GM18520 (cell line): ENCODE data around the gene FAM3B.
"Not testable (repeated sequence)": the region's sequence is repeated elsewhere in the genome, so short reads cannot be mapped to it uniquely, and the experiment has no call there.

Source experiments
- ATAC-seq: cut with Tn5 transposase; IDR thresholded peaks from one replicate; pipeline ENCODE4 v1.9.1; 2021; ENCODE audit not compliant: unreplicated experiment

Gene FAM3B, protein sequence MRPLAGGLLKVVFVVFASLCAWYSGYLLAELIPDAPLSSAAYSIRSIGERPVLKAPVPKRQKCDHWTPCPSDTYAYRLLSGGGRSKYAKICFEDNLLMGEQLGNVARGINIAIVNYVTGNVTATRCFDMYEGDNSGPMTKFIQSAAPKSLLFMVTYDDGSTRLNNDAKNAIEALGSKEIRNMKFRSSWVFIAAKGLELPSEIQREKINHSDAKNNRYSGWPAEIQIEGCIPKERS

DNA sequence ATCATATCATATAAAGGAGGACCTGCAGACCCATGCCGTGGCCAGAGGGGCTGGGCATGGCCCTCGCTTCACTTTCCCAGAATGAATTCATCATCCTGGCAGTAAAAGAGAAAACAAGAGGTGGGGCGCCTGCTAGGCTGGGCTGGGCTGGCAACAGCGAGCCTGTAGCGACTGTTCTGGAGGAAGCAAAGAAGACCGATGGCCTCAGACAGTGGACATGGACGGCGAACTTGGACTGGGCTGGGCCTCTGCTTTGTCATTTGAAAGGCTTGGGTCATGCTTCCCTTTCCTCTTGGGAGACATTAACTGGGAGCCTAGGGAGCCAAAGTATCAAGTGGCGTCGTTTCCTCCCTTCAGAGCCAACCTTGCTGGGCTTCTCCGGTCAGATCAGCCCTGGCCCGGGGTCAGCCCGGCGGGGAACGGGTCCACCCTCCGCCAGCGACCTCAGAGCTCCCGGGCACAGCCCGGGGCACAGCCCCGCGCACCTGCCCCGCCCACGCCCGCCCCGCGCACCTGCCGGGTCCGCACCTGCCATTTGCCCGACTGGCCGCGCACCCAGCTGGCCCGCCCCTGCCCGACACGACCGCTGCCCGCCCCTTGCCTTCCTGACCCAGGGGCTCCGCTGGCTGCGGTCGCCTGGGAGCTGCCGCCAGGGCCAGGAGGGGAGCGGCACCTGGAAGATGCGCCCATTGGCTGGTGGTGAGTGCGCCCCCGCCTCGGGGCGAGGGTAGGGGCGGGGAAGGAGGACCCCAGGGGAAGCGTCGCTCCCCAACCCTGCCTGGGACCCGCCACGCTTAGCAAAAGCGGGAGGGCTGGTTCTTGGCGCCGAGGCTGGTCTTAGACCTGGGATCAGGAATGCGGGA lies at the start of gene FAM3B:
Gene FAM3B (plus strand): TSS at position 602 of the 863 bp plus-strand sequence. CDS start 79 bp downstream, at position 681.
- ATAC-seq = no peak

DNA sequence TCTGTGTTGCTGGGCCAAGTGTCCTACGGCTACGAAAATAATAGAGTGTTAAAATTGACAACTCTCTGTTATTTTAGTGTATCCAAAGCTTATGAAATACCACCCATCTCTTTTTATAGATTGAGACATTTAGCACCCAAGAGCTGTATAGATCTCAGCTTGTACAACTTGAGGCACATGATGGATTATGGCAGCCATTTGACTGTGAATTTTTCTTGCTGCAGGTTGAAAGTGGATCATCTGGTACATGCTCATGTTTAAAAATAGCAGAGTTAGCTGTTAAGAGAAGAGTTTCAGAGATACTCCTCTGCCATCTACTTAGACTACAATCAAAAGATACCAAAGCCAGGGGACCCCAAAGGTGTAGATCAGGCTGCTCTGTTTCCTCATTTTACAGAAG lies 49.3 kb upstream of the FAM3B start:
- ATAC-seq = no peak

GRCh38 chr21:41269535-41269934 lies 47.1 kb upstream of the FAM3B start:
- no peak for ATAC-seq

- ATAC-seq = no peak
Observed at GRCh38 chr21:41277196-41277595, 39.4 kb upstream of the FAM3B start.

DNA sequence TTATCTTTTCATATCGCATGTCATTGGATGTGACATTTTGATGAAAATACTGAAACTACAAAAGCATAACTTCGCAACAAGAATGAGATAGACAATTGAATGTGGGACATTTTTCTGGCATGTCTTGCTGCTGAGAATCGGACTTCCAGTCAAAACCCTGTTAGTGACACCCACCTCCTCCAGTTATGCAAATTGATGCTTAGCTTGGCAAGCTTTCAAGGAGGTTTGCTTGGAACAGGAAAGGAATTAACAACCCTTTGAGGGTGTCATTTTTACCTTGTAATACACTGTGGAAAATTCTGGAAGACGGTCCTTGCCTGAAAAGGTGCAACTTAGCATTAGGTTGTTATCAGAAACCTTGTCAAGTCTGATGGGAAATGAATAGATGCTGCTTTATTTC lies 38.8 kb upstream of the FAM3B start:
- ATAC-seq = no peak

GRCh38 chr21:41280115-41280919 lies 36.3 kb upstream of the FAM3B start:
- ATAC-seq = no peak

DNA sequence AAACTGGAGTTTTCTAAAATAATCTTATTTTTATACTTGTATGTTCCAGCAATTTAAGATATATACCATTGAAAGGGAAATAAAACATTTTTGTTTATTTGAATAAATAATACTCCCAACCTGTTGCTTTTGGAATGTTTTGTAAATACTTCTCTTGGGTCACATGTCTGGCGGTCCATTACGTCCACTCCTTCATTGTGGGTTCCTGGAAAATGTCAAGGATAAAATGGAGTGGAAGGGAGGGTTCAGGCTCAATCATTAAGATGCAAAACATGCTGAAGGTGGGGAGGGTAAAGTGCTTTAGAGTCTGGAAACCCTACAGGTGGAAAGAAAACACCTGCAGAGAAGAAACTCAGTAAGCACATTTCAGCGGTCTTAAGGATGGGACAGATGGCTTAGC lies 34.2 kb upstream of the FAM3B start:
- ATAC-seq = no peak

DNA sequence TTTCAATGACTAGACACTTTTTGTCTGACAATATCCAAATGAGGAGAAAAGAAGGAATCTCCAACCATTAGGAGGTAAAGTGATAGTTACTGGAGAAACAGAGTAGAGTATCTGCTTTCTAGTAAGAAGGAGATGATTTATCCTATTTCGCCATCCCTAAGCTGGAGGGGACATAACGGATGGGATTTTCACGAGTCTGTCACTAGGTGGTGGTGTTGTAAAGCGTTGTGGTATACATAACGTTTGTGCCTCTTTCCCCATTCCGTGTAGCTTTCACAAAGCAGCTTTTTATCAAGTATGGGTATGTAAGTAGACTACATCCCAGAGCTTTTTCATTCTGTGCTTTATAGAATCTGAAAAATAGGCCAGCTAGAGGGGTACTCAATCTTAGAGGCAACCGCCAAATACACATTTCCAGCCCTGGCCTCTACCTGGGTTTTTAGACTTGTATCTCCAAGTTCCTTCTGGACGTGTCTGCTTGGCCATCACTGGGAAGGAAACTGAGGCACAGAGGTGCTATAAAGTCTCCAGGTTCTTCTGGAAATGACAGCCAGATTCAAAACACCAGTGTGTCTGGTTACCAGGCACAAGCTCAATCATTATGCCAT lies 33.3 kb upstream of the FAM3B start:
- no peak for ATAC-seq

DNA sequence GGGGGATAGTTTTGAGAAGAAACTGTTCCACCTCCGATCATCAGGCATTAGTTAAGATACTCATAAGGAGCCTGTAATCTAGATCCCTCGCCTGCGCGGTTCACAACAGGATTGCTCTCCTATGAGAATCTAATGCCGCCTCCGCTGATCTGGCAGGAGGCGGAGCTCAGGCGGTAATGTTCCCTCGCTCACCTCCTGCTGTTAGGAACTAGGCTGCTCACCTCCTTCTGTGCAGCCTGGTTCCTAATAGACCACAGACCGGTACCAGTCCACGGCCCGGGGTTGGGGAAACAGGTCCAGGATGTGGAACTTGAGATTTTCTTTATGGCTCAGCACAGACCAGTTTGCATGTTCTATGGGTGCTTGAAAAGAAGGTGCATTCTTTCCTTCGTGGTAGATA lies 27.2 kb upstream of the FAM3B start:
- no peak for ATAC-seq

DNA sequence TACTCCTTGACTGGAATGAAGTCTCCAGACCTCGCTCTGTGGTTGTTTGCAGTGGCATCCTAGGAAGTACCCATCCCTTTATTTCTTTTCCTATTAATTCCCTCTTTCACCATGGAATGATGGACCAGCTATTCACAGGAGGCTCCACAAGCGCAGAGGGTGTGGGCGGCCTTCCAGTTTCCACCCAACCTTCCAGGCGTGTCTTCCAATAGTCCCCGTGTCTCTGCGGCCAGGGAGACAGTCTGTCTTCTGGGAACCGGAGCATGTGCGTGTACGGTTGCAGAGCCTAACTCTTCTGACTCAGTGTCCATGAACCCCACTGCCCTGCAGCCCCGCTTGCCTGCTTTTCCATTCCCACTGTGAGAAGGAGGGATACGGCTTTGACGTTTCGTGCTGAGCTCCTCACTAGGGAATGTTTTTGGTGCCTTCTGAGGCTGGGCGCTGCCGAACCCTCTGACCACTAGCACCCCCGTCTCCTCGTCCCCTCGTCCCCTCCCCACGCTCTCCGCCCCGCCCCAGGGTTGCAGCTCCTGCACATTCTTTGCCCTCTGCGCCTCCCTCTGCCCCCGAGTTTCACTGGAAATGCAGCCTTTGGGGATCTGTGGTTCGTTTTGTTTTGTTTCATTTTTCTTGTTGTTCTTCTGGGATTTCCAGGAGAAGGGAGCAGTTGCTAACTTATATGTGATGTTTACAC lies 26.3 kb upstream of the FAM3B start:
- no peak for ATAC-seq

DNA sequence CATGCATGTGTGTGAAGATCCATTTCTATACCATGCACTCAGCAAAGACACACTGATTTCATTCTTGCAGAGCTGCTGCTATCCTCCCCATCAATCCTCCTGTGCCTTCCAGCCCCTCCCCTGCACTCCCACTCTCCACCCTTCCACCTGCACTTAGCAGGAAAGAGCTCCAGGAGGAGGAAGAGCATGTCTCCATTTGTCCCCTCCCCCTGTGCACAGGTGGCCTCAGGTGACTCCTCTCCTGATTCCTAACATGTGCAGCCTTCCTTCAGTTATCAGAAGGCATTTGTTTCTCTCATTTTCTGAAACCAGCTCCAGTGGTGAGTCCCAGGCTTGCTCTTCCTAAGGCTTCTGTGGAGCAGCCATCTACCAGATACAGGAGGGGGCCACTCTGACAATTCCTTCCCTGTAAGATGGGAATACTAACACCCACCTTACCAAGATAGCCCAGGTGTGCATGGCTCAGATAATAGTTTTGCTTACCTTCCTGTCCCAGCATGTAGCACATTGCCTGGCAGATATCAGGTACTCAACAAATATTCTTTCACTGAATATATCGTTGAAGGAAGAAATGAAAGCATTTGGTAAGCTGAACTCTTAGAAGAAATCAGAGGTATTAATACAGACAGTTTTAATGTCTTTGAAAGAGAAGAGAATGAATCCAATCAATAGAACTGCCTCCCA lies 21.9 kb upstream of the FAM3B start:
- ATAC-seq = no peak

DNA sequence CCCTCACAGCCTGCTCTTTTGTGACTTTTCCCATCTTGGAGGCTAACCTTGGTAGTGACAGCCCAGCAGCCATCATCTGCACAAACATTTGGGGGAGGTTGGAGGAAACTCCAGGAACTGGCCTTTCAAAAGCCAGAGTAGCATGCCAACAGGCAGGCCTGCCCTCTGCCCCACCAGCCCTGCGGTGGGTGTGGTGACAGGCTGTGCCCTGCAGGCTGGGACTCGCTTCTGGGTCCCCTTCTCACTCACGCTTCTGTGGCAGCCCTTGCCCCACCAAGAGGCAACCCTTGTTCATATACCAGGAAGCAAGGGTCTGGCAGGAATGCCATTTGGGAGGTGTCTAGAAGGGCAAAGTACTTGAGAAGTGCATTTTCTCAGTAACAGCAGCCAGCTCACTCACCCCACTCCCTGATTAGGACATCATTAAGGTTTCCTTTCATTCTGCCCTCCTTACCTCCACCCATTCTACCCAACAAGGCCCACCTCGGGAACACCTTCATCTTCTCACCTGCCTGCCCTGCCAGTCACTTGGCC lies 20.8 kb upstream of the FAM3B start:
- no peak for ATAC-seq

DNA sequence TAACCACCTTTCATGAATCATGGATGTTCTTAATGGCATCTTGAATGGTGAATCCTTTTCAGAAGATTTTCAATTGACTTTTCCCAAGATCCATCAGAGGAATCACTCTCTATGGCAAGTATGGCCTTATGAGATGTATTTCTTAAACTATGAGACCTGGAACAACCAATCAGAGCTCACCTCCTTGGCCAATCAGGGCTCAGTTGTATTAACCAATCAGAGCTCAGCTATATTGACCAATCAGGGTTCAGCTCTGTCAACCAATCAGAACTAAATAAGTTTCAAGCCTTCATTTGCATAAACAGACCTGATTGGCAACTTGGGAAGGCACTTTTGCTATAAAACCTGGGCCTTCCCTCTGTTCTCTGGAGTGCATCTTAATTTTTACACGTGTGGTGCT lies 13.6 kb upstream of the FAM3B start:
- ATAC-seq = no peak

GRCh38 chr21:41304068-41304720 lies 12.4 kb upstream of the FAM3B start:
- no peak for ATAC-seq

- no peak for ATAC-seq
Observed at GRCh38 chr21:41307219-41307618, 9.4 kb upstream of the FAM3B start.

DNA sequence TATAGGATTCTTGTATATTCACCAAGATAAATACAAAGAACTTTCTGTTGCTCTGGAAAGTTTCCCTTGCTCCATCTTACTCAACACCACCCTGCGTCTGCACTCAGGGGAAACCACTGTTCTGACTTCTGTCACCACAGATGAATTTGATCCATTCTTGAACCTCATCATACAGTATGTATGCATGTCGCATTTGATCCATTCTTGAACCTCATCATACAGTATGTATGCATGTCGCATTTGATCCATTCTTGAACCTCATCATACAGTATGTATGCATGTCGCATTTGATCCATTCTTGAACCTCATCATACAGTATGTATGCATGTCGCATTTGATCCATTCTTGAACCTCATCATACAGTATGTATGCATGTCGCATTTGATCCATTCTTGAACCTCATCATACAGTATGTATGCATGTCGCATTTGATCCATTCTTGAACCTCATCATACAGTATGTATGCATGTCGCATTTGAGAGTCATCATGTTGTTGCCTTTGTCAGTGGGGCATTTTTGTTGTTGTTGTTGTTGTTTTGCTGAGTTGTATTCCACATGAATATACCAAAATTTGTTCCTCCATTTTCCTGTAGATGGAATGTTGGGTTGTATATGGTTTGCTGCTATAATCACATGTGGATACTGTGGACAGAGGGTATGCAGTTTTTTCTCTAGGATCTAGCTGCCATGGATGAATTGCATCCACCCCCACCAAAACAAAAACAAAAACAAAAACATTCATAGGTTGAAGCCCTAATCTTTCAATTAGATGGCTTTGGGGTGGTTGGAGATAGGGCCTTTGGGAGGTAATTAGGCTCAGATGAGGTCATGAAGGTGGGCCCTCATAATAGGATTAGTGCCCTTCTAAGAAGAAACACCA lies 3.1 kb upstream of the FAM3B start:
- not testable (repeated sequence) for ATAC-seq

DNA sequence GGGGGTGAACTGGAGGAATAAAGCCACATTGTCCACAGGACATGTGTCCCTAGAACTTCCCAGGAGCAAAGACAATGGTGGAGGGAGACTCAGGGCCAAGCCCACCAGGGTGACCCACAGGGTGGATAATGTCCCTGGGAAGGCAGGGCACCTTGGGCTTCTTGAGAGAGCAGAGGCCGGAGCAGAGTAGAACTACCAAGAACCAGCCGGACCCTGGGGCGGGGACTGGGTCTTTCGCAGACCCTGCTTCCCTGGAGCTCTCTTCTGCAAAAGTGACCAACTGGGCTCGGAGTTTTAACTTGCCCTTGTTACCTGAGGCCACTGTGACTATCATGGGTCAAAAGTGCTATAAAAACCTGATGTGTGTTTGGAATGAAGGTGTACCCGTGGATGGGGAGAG lies 875 bp upstream of the FAM3B start:
- ATAC-seq = no peak

DNA sequence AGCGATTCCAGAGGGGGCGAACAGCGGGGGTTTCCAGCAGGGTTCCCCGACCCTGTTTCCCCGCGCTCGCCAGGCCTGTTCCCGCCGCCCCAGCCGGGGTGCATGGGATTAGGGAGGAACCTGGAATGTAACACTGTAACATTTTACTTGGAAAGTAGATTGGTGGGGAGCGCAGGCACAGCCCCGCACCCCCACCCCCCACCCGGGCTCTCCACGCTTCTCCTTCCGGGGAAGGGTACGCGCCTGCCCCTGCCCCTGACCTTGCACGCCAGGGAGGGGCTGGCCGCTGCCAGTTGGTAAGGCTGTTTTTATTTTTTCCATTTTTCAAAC lies 427 bp downstream of the FAM3B start:
- ATAC-seq = no peak
